Epithelial cell of alveolus of lung (primary cell): ENCODE results near the gene NUP93. TPM values are rescaled to one million over a fixed set of nuclear protein-coding genes. Genes with fewer than 3 reads are reported as not detected.

Experiments
- total RNA-seq: library from RNA; depleted of rRNA; stranded (reverse); fragments of >200 nt; gene quantifications from 2 replicates; pipeline ENCODE4 v1.2.1, GENCODE V29; 2015

Gene NUP93
- total RNA-seq, result 40.2 and 73.8 TPM in 2 replicates

DNA sequence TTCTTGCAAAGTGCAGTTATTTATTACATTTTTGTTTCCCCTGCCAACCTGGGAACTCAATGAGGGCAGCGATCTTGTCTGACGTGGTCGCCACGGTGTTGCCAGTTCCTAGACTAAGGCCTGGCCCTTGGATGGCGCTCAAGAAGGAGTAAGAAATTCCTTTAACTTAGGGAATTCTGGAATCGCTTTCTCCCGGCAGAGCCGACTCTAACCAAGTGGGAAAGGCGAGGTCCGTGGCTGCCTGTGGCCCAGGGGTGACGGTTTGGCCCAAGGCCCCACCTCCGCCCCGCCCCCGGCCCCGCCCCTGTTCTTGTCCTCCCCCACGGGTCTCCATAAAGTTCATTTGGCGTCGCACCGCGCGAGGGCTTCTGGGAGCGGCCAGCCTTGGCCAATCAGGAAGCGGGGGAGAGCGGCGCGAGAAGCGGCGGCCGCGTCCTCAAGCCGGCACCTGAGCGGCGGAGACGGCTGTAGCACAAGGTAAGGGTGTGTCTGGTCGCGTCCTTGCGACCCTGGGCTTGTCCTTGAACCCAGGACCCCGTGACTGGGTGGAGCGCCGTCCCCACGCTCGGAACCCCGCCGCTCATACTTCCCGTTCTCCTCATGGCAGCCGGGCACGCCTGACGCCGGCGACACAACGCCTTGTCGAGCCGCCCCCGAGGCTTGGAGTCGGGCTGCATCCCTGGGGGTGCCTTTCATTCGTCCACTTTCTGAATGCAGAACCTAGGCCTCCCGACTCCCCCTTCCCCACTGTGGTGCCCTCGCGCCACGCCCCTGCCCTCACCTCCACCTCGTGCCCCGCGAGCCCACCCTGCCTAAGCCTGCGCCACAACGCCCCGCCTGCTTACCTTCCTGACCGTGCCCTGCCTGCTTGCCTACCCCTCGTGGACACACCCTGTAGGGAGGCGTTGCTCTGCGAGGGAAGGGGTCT lies at the start of gene NUP93:
Gene NUP93 (plus strand): TSS at position 395 of the 928 bp plus-strand sequence. CDS start 18,119 bp downstream, outside the sequence.

DNA sequence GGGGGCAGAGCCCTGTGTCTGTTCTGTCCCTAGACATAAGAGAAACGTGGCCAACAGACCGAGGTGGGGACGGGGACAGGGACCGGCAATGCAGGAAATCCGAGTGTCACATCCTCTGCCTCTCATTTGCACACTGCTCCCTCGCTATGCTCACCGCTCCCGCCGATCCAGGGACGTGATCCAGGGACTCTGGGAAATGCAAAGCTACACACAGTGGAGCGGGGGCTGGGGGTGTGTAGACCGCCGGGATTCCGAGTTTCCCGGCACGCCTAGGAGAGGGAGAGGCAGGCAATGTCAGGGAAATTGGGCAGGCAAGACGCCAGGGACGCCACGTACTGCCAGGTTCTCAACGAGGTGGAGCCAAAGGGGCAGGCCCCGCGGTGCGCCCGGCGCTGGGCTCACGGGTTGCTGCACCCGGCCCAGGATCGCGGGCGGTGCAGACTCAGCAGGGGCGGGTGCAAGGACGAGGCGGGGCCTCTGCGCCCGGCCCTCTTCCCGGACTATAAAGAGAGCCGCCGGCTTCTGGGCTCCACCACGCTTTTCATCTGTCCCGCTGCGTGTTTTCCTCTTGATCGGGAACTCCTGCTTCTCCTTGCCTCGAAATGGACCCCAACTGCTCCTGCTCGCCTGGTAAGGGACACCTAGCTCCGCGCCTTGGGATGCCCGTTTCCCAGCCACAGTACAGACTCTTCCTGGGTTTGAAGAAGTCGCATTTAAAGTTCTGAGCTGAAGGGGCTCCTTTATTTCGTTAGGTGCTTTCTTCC lies 47.8 kb upstream of the NUP93 start, which contains the start of gene MT1X:
Gene MT1X (plus strand): TSS at position 532 of the 764 bp plus-strand sequence. CDS start 71 bp downstream, at position 603.

DNA sequence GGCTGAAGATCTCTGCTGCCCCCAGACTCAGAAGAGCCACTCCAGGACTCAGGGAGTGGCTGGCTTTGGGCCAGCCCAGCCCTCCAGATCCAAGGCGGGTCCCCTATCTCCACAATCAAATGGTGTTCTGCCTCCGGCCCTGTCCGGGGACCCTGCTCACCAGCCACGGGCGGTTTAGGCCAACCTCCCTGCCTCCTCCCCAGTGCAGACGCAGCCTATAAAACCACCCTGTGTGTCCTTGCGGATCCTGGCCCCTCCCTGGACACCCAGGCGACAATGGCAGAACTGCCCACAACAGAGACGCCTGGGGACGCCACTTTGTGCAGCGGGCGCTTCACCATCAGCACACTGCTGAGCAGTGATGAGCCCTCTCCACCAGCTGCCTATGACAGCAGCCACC lies 135.0 kb downstream of the NUP93 start, which contains the start of gene SLC12A3:
Gene SLC12A3 (plus strand): TSS at position 248 of the 400 bp plus-strand sequence. CDS start 29 bp downstream, at position 277.

Other genes starting within 250 kb of the NUP93 start
- 30.1 and 56.3 TPM in 2 replicates for gene BBS2, start 210.1 kb upstream of the NUP93 start, total RNA-seq
- gene MT4, start 165.1 kb upstream of the NUP93 start, total RNA-seq, result not detected in 2 replicates
- 0.52 TPM in 1 of 2 replicates, not detected in the other for gene MT3, start 140.6 kb upstream of the NUP93 start, total RNA-seq
- gene MT2A, start 121.5 kb upstream of the NUP93 start, total RNA-seq, result 177 and 1,835 TPM in 2 replicates
- gene MT1E, start 104.3 kb upstream of the NUP93 start, total RNA-seq, result 254 and 593 TPM in 2 replicates
- 10.9 and 12.5 TPM in 2 replicates for gene MT1M, start 97.5 kb upstream of the NUP93 start, total RNA-seq
- gene MT1A, start 91.5 kb upstream of the NUP93 start, total RNA-seq, result 22.4 and 82.3 TPM in 2 replicates
- not detected in 2 replicates for gene MT1B, start 78.2 kb upstream of the NUP93 start, total RNA-seq
- gene MT1F, start 72.2 kb upstream of the NUP93 start, total RNA-seq, result 1.3 and 5.2 TPM in 2 replicates
- 18.6 and 78.2 TPM in 2 replicates for gene MT1G, start 62.1 kb upstream of the NUP93 start, total RNA-seq
- gene MT1H, start 60.3 kb upstream of the NUP93 start, total RNA-seq, result not detected in 2 replicates
- gene MT1X, start 47.7 kb upstream of the NUP93 start, total RNA-seq, result 183 and 239 TPM in 2 replicates
- gene SLC12A3, start 135.1 kb downstream of the NUP93 start, total RNA-seq, result not detected in 2 replicates
- 143 and 171 TPM in 2 replicates for gene HERPUD1, start 202.0 kb downstream of the NUP93 start, total RNA-seq
- 0.40 and 0.91 TPM in 2 replicates for gene CETP, start 231.8 kb downstream of the NUP93 start, total RNA-seq